A549 (cell line): Measurements from ENCODE around the gene UXS1. TPM values are rescaled to one million over a fixed set of nuclear protein-coding genes. Genes with fewer than 3 reads are reported as not detected.

Source experiments
- ATAC-seq, 2 experiments: fragments of 200-7000 bp in 1 of 2; fragments of >200 bp in 1 of 2; cut with Nextera tagmentation in 1 of 2; cut with Tn5 transposase in 1 of 2; 3 replicates each; pipeline versions ENCODE4 v1.8.0 to v1.9.1; 2018 to 2020; ENCODE audit warnings: mild to moderate bottlenecking in 1 of 2, moderate library complexity in 1 of 2
- CTCF ChIA-PET: fragments of 300-600 bp; sonication (Branson Sonifier 250); formaldehyde crosslinking; extraction: SDS; loops from one replicate; lab custom pipeline; 2021; ENCODE audit warnings: antibody characterized with exemption, inconsistent platforms; lab: Yijun Ruan, JAX
- POLR2A ChIA-PET: fragments of 350-600 bp; formaldehyde crosslinking; extraction: SDS; loops from one replicate; lab custom pipeline; 2021; ENCODE audit warnings: antibody characterized with exemption, inconsistent platforms; lab: Yijun Ruan, JAX
- DNase-seq, 2 experiments: peaks; one replicate each; pipeline versions ENCODE4 v3.0.0 to v3.0.0-alpha.2; 2011 to 2016; ENCODE audit warnings: low read depth in 1 of 2, low spot score in 1 of 2
- FAIRE-seq: peaks from 2 replicates; lab custom pipeline; 2011; peaks lifted over from hg19 to GRCh38; lab: Jason Lieb, UNC
- H3K27ac ChIP-seq, 2 experiments: fragments of >200 bp; sonication (Bioruptor Twin); formaldehyde crosslinking; 3 replicates each; pipeline ENCODE4 v1.5.1; 2016 to 2017
- H3K4me1 ChIP-seq: fragments of >200 bp; sonication (Bioruptor Twin); formaldehyde crosslinking; 3 replicates; pipeline ENCODE4 v1.6.1; 2016
- H3K4me2 ChIP-seq: fragments of >200 bp; sonication (Bioruptor Twin); formaldehyde crosslinking; 3 replicates; pipeline ENCODE4 v1.6.1; 2016
- H3K4me3 ChIP-seq: fragments of >200 bp; sonication (Bioruptor Twin); formaldehyde crosslinking; 3 replicates; pipeline ENCODE4 v1.5.1; 2016
- H3K9me3 ChIP-seq: fragments of >200 bp; sonication (Bioruptor Twin); formaldehyde crosslinking; 3 replicates; pipeline ENCODE4 v1.6.1; 2016
- ATOH8 ChIP-seq: fragments of 250-450 bp; sonication (Bioruptor Pico); IDR thresholded peaks from 2 replicates; pipeline ENCODE4 v1.5.0; 2020; ENCODE audit warnings: low read depth, mild to moderate bottlenecking, moderate library complexity
- BHLHE40 ChIP-seq: IDR thresholded peaks from 2 replicates; pipeline ENCODE4 v1.6.1; 2012; ENCODE audit warnings: low read depth, low read length, inconsistent platforms
- CBX2 ChIP-seq: fragments of 200-600 bp; sonication (generic); IDR thresholded peaks from 2 replicates; pipeline ENCODE4 v1.6.1; 2016; ENCODE audit warnings: low read depth, mild to moderate bottlenecking, borderline replicate concordance
- CBX8 ChIP-seq: fragments of 200-600 bp; sonication (generic); IDR thresholded peaks from 2 replicates; pipeline ENCODE4 v1.6.1; 2016
- CEBPB ChIP-seq, 2 experiments: fragments of >200 bp in 1 of 2; sonication (Bioruptor Twin) in 1 of 2; formaldehyde crosslinking in 1 of 2; IDR thresholded peaks; 2 replicates each; pipeline ENCODE4 v1.6.1; 2012 to 2016
- CHD2 ChIP-seq: fragments of 150-350 bp; IDR thresholded peaks from 2 replicates; pipeline ENCODE4 v1.6.1; 2014; ENCODE audit warnings: low read length; ENCODE audit not compliant: partially characterized antibody
- CHD4 ChIP-seq: fragments of 200-600 bp; sonication (generic); IDR thresholded peaks from 2 replicates; pipeline ENCODE4 v1.6.1; 2016; ENCODE audit warnings: antibody characterized with exemption, mild to moderate bottlenecking, borderline replicate concordance
- EHMT2 ChIP-seq: fragments of 200-600 bp; sonication (generic); IDR thresholded peaks from 2 replicates; pipeline ENCODE4 v1.6.1; 2016; ENCODE audit warnings: antibody characterized with exemption, low read depth, mild to moderate bottlenecking, moderate library complexity
- ESRRA ChIP-seq: fragments of 150-350 bp; IDR thresholded peaks from 2 replicates; pipeline ENCODE4 v1.6.1; 2014; ENCODE audit warnings: mild to moderate bottlenecking, low read length, borderline replicate concordance
- FOSB ChIP-seq: fragments of 250-450 bp; sonication (Bioruptor Pico); IDR thresholded peaks from 2 replicates; pipeline ENCODE4 v1.5.0; 2020; ENCODE audit warnings: mild to moderate bottlenecking, moderate library complexity
- FOXS1 ChIP-seq: fragments of 250-450 bp; sonication (Bioruptor Pico); IDR thresholded peaks from 2 replicates; pipeline ENCODE4 v1.5.0; 2020; ENCODE audit warnings: mild to moderate bottlenecking, moderate library complexity
- GATA3 ChIP-seq: IDR thresholded peaks from 2 replicates; pipeline ENCODE4 v1.6.1; 2012; ENCODE audit warnings: borderline replicate concordance
- HDAC2 ChIP-seq: fragments of 200-600 bp; sonication (generic); IDR thresholded peaks from 2 replicates; pipeline ENCODE4 v1.6.1; 2016
- HES2 ChIP-seq: fragments of >200 bp; sonication (Bioruptor Twin); formaldehyde crosslinking; IDR thresholded peaks from 2 replicates; pipeline ENCODE4 v1.6.1; 2016
- HOXA7 ChIP-seq: fragments of 250-450 bp; sonication (Bioruptor Pico); IDR thresholded peaks from 2 replicates; pipeline ENCODE4 v1.5.0; 2020; ENCODE audit warnings: mild to moderate bottlenecking, moderate library complexity
- HOXB5 ChIP-seq: fragments of 250-450 bp; sonication (Bioruptor Pico); IDR thresholded peaks from 2 replicates; pipeline ENCODE4 v1.5.0; 2020; ENCODE audit warnings: mild to moderate bottlenecking, moderate library complexity
- JUNB ChIP-seq: fragments of >200 bp; sonication (Bioruptor Twin); formaldehyde crosslinking; IDR thresholded peaks from 2 replicates; pipeline ENCODE4 v1.6.1; 2016
- MYC ChIP-seq: IDR thresholded peaks from 2 replicates; pipeline ENCODE4 v1.6.1; 2012; ENCODE audit warnings: mild to moderate bottlenecking, inconsistent platforms, low read length, improper control_type of control experiment, borderline replicate concordance
- NFE2L2 ChIP-seq: fragments of 150-350 bp; conservative IDR thresholded peaks from 2 replicates; pipeline ENCODE4 v1.6.1; 2014; ENCODE audit warnings: low read length
- NR3C1 ChIP-seq: fragments of >200 bp; sonication (Bioruptor Twin); formaldehyde crosslinking; IDR thresholded peaks from 3 replicates; pipeline ENCODE4 v1.6.1; 2017
- POLR2A ChIP-seq: IDR thresholded peaks from 2 replicates; pipeline ENCODE4 v1.6.1; 2012; ENCODE audit warnings: mild to moderate bottlenecking, low read length
- POLR2AphosphoS2 ChIP-seq: conservative IDR thresholded peaks from 2 replicates; pipeline ENCODE4 v1.6.1; 2012; ENCODE audit warnings: low read length, improper control_type of control experiment, inconsistent platforms
- RAD21 ChIP-seq, 2 experiments: fragments of >200 bp in 1 of 2; sonication (Bioruptor Twin) in 1 of 2; formaldehyde crosslinking in 1 of 2; IDR thresholded peaks in 1 of 2; conservative IDR thresholded peaks in 1 of 2; 2 replicates in 1 of 2; 3 replicates in 1 of 2; pipeline ENCODE4 v1.6.1; 2012 to 2018; ENCODE audit warnings: inconsistent platforms in 1 of 2
- RFX5 ChIP-seq: fragments of 450-650 bp; IDR thresholded peaks from 2 replicates; pipeline ENCODE4 v1.7.1; 2014; ENCODE audit warnings: antibody characterized with exemption, mild to moderate bottlenecking, moderate library complexity
- SREBF2 ChIP-seq: fragments of 450-650 bp; IDR thresholded peaks from 2 replicates; pipeline ENCODE4 v1.6.1; 2014; ENCODE audit warnings: mild to moderate bottlenecking, moderate library complexity
- TP53 ChIP-seq: fragments of 250-450 bp; sonication (Bioruptor Pico); IDR thresholded peaks from 2 replicates; pipeline ENCODE4 v1.5.0; 2021; ENCODE audit warnings: mild to moderate bottlenecking, moderate library complexity
- ZFP36 ChIP-seq: fragments of 450-650 bp; IDR thresholded peaks from 2 replicates; pipeline ENCODE4 v1.6.1; 2014; ENCODE audit warnings: borderline replicate concordance; ENCODE audit not compliant: partially characterized antibody
- WGBS: methylation state at CpG from one replicate; pipeline ENCODE4 v1.1.6; 2017; ENCODE audit errors: missing lambda C conversion rate; 5-methylcytosine and 5-hydroxymethylcytosine counted together
- polyA plus RNA-seq, 4 experiments: library from polyadenylated mRNA; depleted of rRNA in 3 of 4; stranded (reverse); fragments of >200 nt; fragmentation: RNase III in 1 of 4; extraction: RNeasy Plus Mini Kit Qiagen cat#74134 plus additional on column Dnase treatment in 1 of 4; gene quantifications; 2 replicates in 3 of 4; 3 replicates in 1 of 4; pipeline ENCODE4 v1.2.3, GENCODE V29; 2011 to 2017

Gene UXS1
- polyA plus RNA-seq, 2 of the 4 experiments (the other 2 are of a cell fraction) = 50.5 to 53.2 TPM

GRCh38 chr2:106106622-106107508 lies 87.2 kb downstream of the UXS1 start:
- WGBS = 92% methylated on average over 8 of the region's 12 CpGs
- FAIRE-seq (no peak), ATAC-seq (no peak), DNase-seq (no peak)
- no peak overlapping the region for H3K4me2 ChIP-seq
- POLR2A ChIA-PET = no interaction called here
- no peaks in the 10 kb centered on the region for H3K9me3 ChIP-seq
- H3K4me3 ChIP-seq = no peak overlapping the region
- no peak overlapping the region for H3K27ac ChIP-seq
- CTCF ChIA-PET = interaction anchor here (1.1 to 2.0 kb wide), 4 partner anchors 9 to 478 kb away, joined by 3 to 8 read pairs (median 4); no protein-coding TSS in a partner anchor
- TF ChIP-seq TP53 (no peak), MYC (no peak), HDAC2 (no peak), JUNB (no peak), ATOH8 (CRISPR knock-in tag) (no peak), FOSB (CRISPR knock-in tag) (no peak), BHLHE40 (no peak), CEBPB (IDR thresholded peaks at IDR 0.05) (no peak), EHMT2 (no peak), HOXA7 (CRISPR knock-in tag) (no peak), CHD4 (no peak)
- H3K4me1 ChIP-seq = peaks cover 4% of the 10 kb centered on the region; the same call in 2 of the 3 replicates

GRCh38 chr2:106105151-106105922 lies 88.8 kb downstream of the UXS1 start:
- Histone ChIP-seq H3K4me2 (no peak overlapping the region), H3K27ac (no peak overlapping the region), H3K4me1 (peaks cover 4% of the 10 kb centered on the region; the same call in 2 of the 3 replicates), H3K4me3 (no peak overlapping the region), H3K9me3 (no peaks in the 10 kb centered on the region)
- TF ChIP-seq NFE2L2 (no peak), SREBF2 (no peak), GATA3 (no peak), RFX5 (no peak), HES2 (no peak), NR3C1 (no peak), ZFP36 (no peak), ESRRA (no peak), RAD21 (conservative IDR thresholded peaks at IDR 0.05 in 1 of 2, IDR thresholded peaks at IDR 0.05 in 1 of 2) (no peak), CHD2 (no peak), POLR2A (no peak), FOXS1 (no peak), HDAC2 (no peak), HOXB5 (CRISPR knock-in tag) (no peak), BHLHE40 (no peak), POLR2AphosphoS2 (no peak), CBX2 (no peak), MYC (no peak), CBX8 (no peak)
- DNase-seq = no peak
- FAIRE-seq = no peak
- WGBS = 64% methylated on average over 10 of the region's 16 CpGs
- peak in 1 of 2 experiments; percentile 12; a peak in 2 of 6 replicates for ATAC-seq
- POLR2A ChIA-PET = no interaction called here
- CTCF ChIA-PET = interaction anchor here (0.7 to 2.0 kb wide), 18 partner anchors 9 to 492 kb away, joined by 3 to 11 read pairs (median 4); no protein-coding TSS in a partner anchor
